ENCODE data around the gene TEX36. TPM values are rescaled to one million over a fixed set of nuclear protein-coding genes. Genes with fewer than 3 reads are reported as not detected.

The TEX36 gene
- total RNA-seq, 1 experiment from 2014 or later, result not detected

GRCh38 chr10:125628104-125629049, 54.6 kb downstream of the TEX36 start:
- Histone ChIP-seq H3K27ac (ENCODE audit: low read length) (no peak overlapping the region), H3K27me3 (ENCODE audit: control insufficient read depth, insufficient read depth, low read length) (peaks cover 20% of the 10 kb centered on the region), H3K36me3 (ENCODE audit: control insufficient read depth, insufficient read depth, low read length) (no peaks in the 10 kb centered on the region), H3K9me3 (ENCODE audit: control insufficient read depth, insufficient read depth, low read depth, low read length) (no peaks in the 10 kb centered on the region), H3K4me3 (ENCODE audit: low read depth in 2 of 2, low read length in 2 of 2) (no peak overlapping the region), H3K4me1 (ENCODE audit: control insufficient read depth, insufficient read depth, low read length) (no peaks in the 10 kb centered on the region)
- TF ChIP-seq POLR2AphosphoS5 (IDR thresholded peaks at IDR 0.05; ENCODE audit: low read depth, low read length) (no peak), SIN3A (IDR thresholded peaks at IDR 0.05; ENCODE audit: borderline replicate concordance, insufficient read depth, low read depth, low read length) (no peak), TCF7L2 (IDR thresholded peaks at IDR 0.05; ENCODE audit: low read depth, low read length) (no peak), REST (IDR thresholded peaks at IDR 0.05; ENCODE audit: insufficient read depth in 1 of 2, low read depth in 2 of 2, low read length in 1 of 2) (no peak), CTCF (IDR thresholded peaks at IDR 0.05) (no peak)
- BruUV-seq (replicated peaks), result no TSS peak
- CTCF ChIA-PET, result no interaction called here
- intact Hi-C loops (cut with micrococcal nuclease; ENCODE audit: unreplicated experiment) (no loop called here), in situ Hi-C loops (cut with HindIII; ENCODE audit: low pct_unique_long_range_greater_than_20kb, low sequenced_read_pairs) (no loop called here)
- DNase-seq (ENCODE audit: low read depth, low spot score) (no peak), ATAC-seq (no peak)
- POLR2A ChIA-PET, result no interaction called here

- intact Hi-C loops (cut with micrococcal nuclease; ENCODE audit: unreplicated experiment), result no loop called here
- Histone ChIP-seq H3K36me3 (ENCODE audit: control insufficient read depth, insufficient read depth, low read length) (no peaks in the 10 kb centered on the region), H3K4me1 (ENCODE audit: control insufficient read depth, insufficient read depth, low read length) (no peaks in the 10 kb centered on the region), H3K9me3 (ENCODE audit: control insufficient read depth, insufficient read depth, low read depth, low read length) (no peaks in the 10 kb centered on the region), H3K27me3 (ENCODE audit: control insufficient read depth, insufficient read depth, low read length) (peaks cover 18% of the 10 kb centered on the region), H3K27ac (ENCODE audit: low read length) (no peak overlapping the region), H3K4me3 (ENCODE audit: low read depth in 2 of 2, low read length in 2 of 2) (no peak overlapping the region)
- no peak for DNase-seq (ENCODE audit: low read depth, low spot score)
- ChIA-PET CTCF (no interaction called here), POLR2A (no interaction called here)
- BruUV-seq (replicated peaks), result no TSS peak
- in situ Hi-C loops (cut with HindIII; ENCODE audit: low pct_unique_long_range_greater_than_20kb, low sequenced_read_pairs), result no loop called here
- ATAC-seq, result no peak
- TF ChIP-seq SIN3A (IDR thresholded peaks at IDR 0.05; ENCODE audit: borderline replicate concordance, insufficient read depth, low read depth, low read length), result no peak
- TF ChIP-seq POLR2AphosphoS5 (IDR thresholded peaks at IDR 0.05; ENCODE audit: low read depth, low read length), result no peak
- no peak for TF ChIP-seq TCF7L2 (IDR thresholded peaks at IDR 0.05; ENCODE audit: low read depth, low read length)
- no peak for TF ChIP-seq REST (IDR thresholded peaks at IDR 0.05; ENCODE audit: insufficient read depth in 1 of 2, low read depth in 2 of 2, low read length in 1 of 2)
- no peak for TF ChIP-seq CTCF (IDR thresholded peaks at IDR 0.05)
Measured at GRCh38 chr10:125627646-125628045, 55.3 kb downstream of the TEX36 start.
